Neuronal stem cell (in vitro differentiated cells): ENCODE data around the gene MYLK3.
A peak's percentile ranks its signal among the peaks of the same experiment; 100 is the strongest.
"Not testable (repeated sequence)": the region's sequence is repeated elsewhere in the genome, so short reads cannot be mapped to it uniquely, and the experiment has no call there.

Experiments used
- DNase-seq: peaks from one replicate; pipeline ENCODE4 v3.0.0-alpha.2; 2013; ENCODE audit warnings: low spot score
- H2AFZ ChIP-seq: one replicate; pipeline ENCODE4 v1.6.1; 2013; ENCODE audit warnings: mild to moderate bottlenecking, low read length, inconsistent platforms
- H2AK5ac ChIP-seq: 2 replicates; pipeline ENCODE4 v1.6.1; 2013; ENCODE audit warnings: low read depth, mild to moderate bottlenecking, inconsistent platforms, low read length, moderate library complexity, mixed read lengths
- H2BK120ac ChIP-seq: 2 replicates; pipeline ENCODE4 v1.6.1; 2013; ENCODE audit warnings: low read depth, mild to moderate bottlenecking, inconsistent platforms, low read length, moderate library complexity, mixed read lengths
- H2BK12ac ChIP-seq: one replicate; pipeline ENCODE4 v1.6.1; 2013; ENCODE audit warnings: low read length, inconsistent platforms
- H2BK15ac ChIP-seq: 2 replicates; pipeline ENCODE4 v1.6.1; 2013; ENCODE audit warnings: mild to moderate bottlenecking, low read length, inconsistent platforms, mixed read lengths
- H2BK5ac ChIP-seq: one replicate; pipeline ENCODE4 v1.6.1; 2013; ENCODE audit warnings: inconsistent platforms, mild to moderate bottlenecking, low read length, moderate library complexity
- H3K14ac ChIP-seq: one replicate; pipeline ENCODE4 v1.6.1; 2013; ENCODE audit warnings: low read length, inconsistent platforms
- H3K18ac ChIP-seq: 2 replicates; pipeline ENCODE4 v1.6.1; 2013; ENCODE audit warnings: low read length, inconsistent platforms
- H3K23ac ChIP-seq: 2 replicates; pipeline ENCODE4 v1.6.1; 2013; ENCODE audit warnings: low read depth, mild to moderate bottlenecking, mixed read lengths, low read length, inconsistent platforms; ENCODE audit not compliant: poor library complexity
- H3K27ac ChIP-seq: replicated peaks from 3 replicates; pipeline ENCODE4 v1.5.1; 2013; ENCODE audit warnings: low read length, inconsistent platforms
- H3K27me3 ChIP-seq, 3 experiments: 2 replicates each; pipeline ENCODE4 v1.6.1; 2013; ENCODE audit warnings: low read length in 3 of 3, mild to moderate bottlenecking in 2 of 3, inconsistent platforms in 1 of 3, low read depth in 1 of 3, mixed read lengths in 1 of 3, moderate library complexity in 1 of 3; ENCODE audit not compliant: control insufficient read depth in 3 of 3, insufficient read depth in 3 of 3
- H3K36me3 ChIP-seq, 2 donors: replicated peaks in 1 of 2; 2 replicates each; pipeline ENCODE4 v1.6.1; 2013; ENCODE audit warnings: low read length in 2 of 2; ENCODE audit not compliant: control insufficient read depth in 2 of 2, insufficient read depth in 2 of 2
- H3K4ac ChIP-seq: 2 replicates; pipeline ENCODE4 v1.6.1; 2013; ENCODE audit warnings: inconsistent platforms, mild to moderate bottlenecking, low read length, moderate library complexity
- H3K4me1 ChIP-seq, 2 donors: 1 replicate in 1 of 2; 2 replicates in 1 of 2; pipeline ENCODE4 v1.6.1; 2013; ENCODE audit warnings: low read length in 2 of 2, low read depth in 1 of 2; ENCODE audit not compliant: control insufficient read depth in 2 of 2, insufficient read depth in 1 of 2
- H3K4me2 ChIP-seq: one replicate; pipeline ENCODE4 v1.6.1; 2013; ENCODE audit warnings: mild to moderate bottlenecking, low read length, inconsistent platforms; ENCODE audit not compliant: insufficient read depth, poor library complexity, severe bottlenecking
- H3K4me3 ChIP-seq, 2 donors: 2 replicates each; pipeline ENCODE4 v1.5.1; 2013; ENCODE audit warnings: low read length in 2 of 2, mild to moderate bottlenecking in 2 of 2, inconsistent platforms in 1 of 2, moderate library complexity in 1 of 2
- H3K79me1 ChIP-seq: one replicate; pipeline ENCODE4 v1.6.1; 2013; ENCODE audit warnings: low read depth, mild to moderate bottlenecking, inconsistent platforms, low read length, moderate library complexity
- H3K9ac ChIP-seq: one replicate; pipeline ENCODE4 v1.6.1; 2013; ENCODE audit warnings: mild to moderate bottlenecking, low read depth, low read length, inconsistent platforms; ENCODE audit not compliant: poor library complexity
- H3K9me3 ChIP-seq, 2 donors: replicated peaks in 1 of 2; 2 replicates each; pipeline versions ENCODE3 to v1.6.1; 2013; ENCODE audit warnings: low read length in 2 of 2, mild to moderate bottlenecking in 2 of 2, inconsistent platforms in 1 of 2, low read depth in 1 of 2, mixed read lengths in 1 of 2, moderate library complexity in 1 of 2; ENCODE audit not compliant: control insufficient read depth in 2 of 2, insufficient read depth in 1 of 2
- H4K8ac ChIP-seq: one replicate; pipeline ENCODE4 v1.6.1; 2013; ENCODE audit warnings: low read depth, mild to moderate bottlenecking, inconsistent platforms, low read length, moderate library complexity
- H4K91ac ChIP-seq: one replicate; pipeline ENCODE4 v1.6.1; 2013; ENCODE audit warnings: low read length, low read depth, mild to moderate bottlenecking, inconsistent platforms; ENCODE audit not compliant: poor library complexity
- WGBS, 2 donors: extraction: QIAGEN DNeasy Blood & Tissue Kit; methylation state at CpG; one replicate each; pipeline ENCODE4 v1.1.7; 2013; ENCODE audit warnings: missing lambda C conversion rate in 2 of 2, mixed read lengths in 1 of 2; ENCODE audit not compliant: insufficient read length in 2 of 2, insufficient replicate concordance in 1 of 2; ENCODE audit errors: extremely low coverage in 2 of 2; 5-methylcytosine and 5-hydroxymethylcytosine counted together

Gene MYLK3

DNA sequence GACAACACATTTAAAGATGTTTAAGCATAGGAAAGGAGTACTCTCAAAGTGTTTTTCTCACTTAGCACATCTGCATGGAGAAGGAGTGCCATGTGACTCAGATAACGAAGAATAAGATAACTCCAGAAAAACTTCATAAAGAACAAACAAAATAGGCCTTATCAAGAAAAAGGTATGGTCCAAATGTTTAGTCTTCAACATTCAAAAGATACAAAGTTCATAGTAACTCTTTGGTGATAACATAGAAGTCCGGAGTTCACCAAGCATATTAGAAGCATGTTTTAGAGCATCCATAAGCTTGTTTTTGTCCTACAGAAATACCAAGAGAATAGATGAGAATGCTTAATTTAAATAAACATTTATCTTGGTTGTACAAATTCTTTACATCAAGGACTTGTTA, 66.3 kb downstream of the MYLK3 start:
- H2BK5ac ChIP-seq, H3K79me1 ChIP-seq, H2AK5ac ChIP-seq, H3K14ac ChIP-seq, H3K9ac ChIP-seq, H2BK12ac ChIP-seq, DNase-seq, H3K4ac ChIP-seq, H4K8ac ChIP-seq, H3K4me1 ChIP-seq, H3K9me3 ChIP-seq, H3K18ac ChIP-seq, H3K23ac ChIP-seq, H3K27me3 ChIP-seq, H2BK120ac ChIP-seq, H3K4me2 ChIP-seq, H3K27ac ChIP-seq, H4K91ac ChIP-seq, H3K4me3 ChIP-seq, H2BK15ac ChIP-seq, H2AFZ ChIP-seq: not testable (repeated sequence)
- H3K36me3 ChIP-seq = peaks cover 6 to 53% of the 10 kb centered on the region in 2 donors
- WGBS, 2 donors = no CpG with 5 or more reads among the region's 2 CpGs

DNA sequence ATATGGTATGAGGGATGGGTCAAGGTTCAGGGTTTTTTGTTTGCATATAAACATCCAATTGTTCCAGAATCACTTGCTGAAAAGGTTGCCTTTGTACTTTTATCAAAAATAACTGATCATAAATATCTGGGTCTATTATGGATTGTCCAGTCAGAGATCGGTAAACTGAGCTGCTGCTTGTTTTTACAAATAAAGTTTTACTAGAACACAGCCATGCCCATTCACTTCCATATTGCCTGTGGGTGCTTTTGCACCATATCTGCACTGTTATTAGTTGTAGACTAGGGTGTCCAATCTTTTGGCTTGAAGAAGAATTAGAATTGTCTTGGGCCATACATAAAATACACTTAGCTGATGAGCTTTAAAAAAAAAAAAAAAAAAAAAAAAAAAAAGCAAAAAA, 70.2 kb downstream of the MYLK3 start:
- H3K4me1 ChIP-seq, H3K23ac ChIP-seq, H4K91ac ChIP-seq, H4K8ac ChIP-seq, H3K18ac ChIP-seq, H2BK12ac ChIP-seq, H2AFZ ChIP-seq, H2BK15ac ChIP-seq, H3K9me3 ChIP-seq, H3K27me3 ChIP-seq, H3K27ac ChIP-seq, H2AK5ac ChIP-seq, H3K4ac ChIP-seq, H2BK5ac ChIP-seq, H3K79me1 ChIP-seq, H3K4me2 ChIP-seq, DNase-seq, H2BK120ac ChIP-seq, H3K9ac ChIP-seq, H3K4me3 ChIP-seq, H3K14ac ChIP-seq: not testable (repeated sequence)
- WGBS, 2 donors = no CpG with 5 or more reads among the region's 1 CpG
- peaks cover 8 to 90% of the 10 kb centered on the region in 2 donors for H3K36me3 ChIP-seq

- H3K9ac ChIP-seq = no peak overlapping the region
- H4K8ac ChIP-seq = no peak overlapping the region
- no peak overlapping the region for H3K4me3 ChIP-seq
- no peak overlapping the region for H4K91ac ChIP-seq
- no peak overlapping the region for H3K23ac ChIP-seq
- no peak overlapping the region for H2BK120ac ChIP-seq
- no peak overlapping the region for H2AK5ac ChIP-seq
- no peaks in the 10 kb centered on the region for H3K27me3 ChIP-seq
- no peak overlapping the region for H2BK5ac ChIP-seq
- H3K18ac ChIP-seq = no peak overlapping the region
- no peak overlapping the region for H3K14ac ChIP-seq
- no CpG with 5 or more reads among the region's 6 CpGs for WGBS, 2 donors
- peak; percentile 46 for DNase-seq
- H3K27ac ChIP-seq = no peak overlapping the region
- no peak overlapping the region for H2BK15ac ChIP-seq
- H3K4ac ChIP-seq = no peak overlapping the region
- no peak overlapping the region for H2AFZ ChIP-seq
- no peaks in the 10 kb centered on the region for H3K4me1 ChIP-seq
- H3K36me3 ChIP-seq = peaks cover 18 to 98% of the 10 kb centered on the region in 2 donors
- no peaks in the 10 kb centered on the region for H3K9me3 ChIP-seq
- no peak overlapping the region for H3K4me2 ChIP-seq
- no peak overlapping the region for H2BK12ac ChIP-seq
- no peaks in the 10 kb centered on the region for H3K79me1 ChIP-seq
Observed at GRCh38 chr16:46673320-46674013, 74.7 kb downstream of the MYLK3 start.

GRCh38 chr16:46662123-46662522, 86.0 kb downstream of the MYLK3 start:
- Histone ChIP-seq H3K4me1 (no peaks in the 10 kb centered on the region), H2BK5ac (no peak overlapping the region), H3K14ac (no peak overlapping the region), H3K18ac (no peak overlapping the region), H3K4me3 (no peak overlapping the region), H4K91ac (no peak overlapping the region), H3K27ac (no peak overlapping the region), H3K27me3 (no peaks in the 10 kb centered on the region), H3K4ac (no peak overlapping the region), H2BK12ac (no peak overlapping the region), H3K79me1 (no peaks in the 10 kb centered on the region), H2BK15ac (no peak overlapping the region), H2BK120ac (no peak overlapping the region), H3K9me3 (no peaks in the 10 kb centered on the region), H3K23ac (no peak overlapping the region), H3K9ac (no peak overlapping the region), H2AK5ac (no peak overlapping the region), H4K8ac (no peak overlapping the region), H3K4me2 (no peak overlapping the region), H3K36me3 (peaks cover 16 to 95% of the 10 kb centered on the region in 2 donors), H2AFZ (no peak overlapping the region)
- DNase-seq = no peak
- WGBS, 2 donors = no CpG with 5 or more reads among the region's 4 CpGs
